ENCODE data around the gene CDCA7.

Gene CDCA7

GRCh38 chr2:173386738-173387065 is 32.0 kb downstream of the CDCA7 start:
- DNase-seq (ENCODE audit: low read depth, low spot score) = no peak
- Histone ChIP-seq H3K4me3 (ENCODE audit: insufficient read length, low read depth) (no peak overlapping the region), H3K27me3 (ENCODE audit: insufficient read depth, insufficient read length) (no peaks in the 10 kb centered on the region), H3K9ac (ENCODE audit: insufficient read length, low read depth) (no peak overlapping the region), H3K9me3 (ENCODE audit: insufficient read depth, low read length) (no peaks in the 10 kb centered on the region), H3K4me1 (ENCODE audit: insufficient read depth, insufficient read length) (no peaks in the 10 kb centered on the region), H3K36me3 (ENCODE audit: insufficient read depth, insufficient read length, low read length) (peaks cover 12% of the 10 kb centered on the region)
- TF ChIP-seq ZNF274 (IDR thresholded peaks at IDR 0.05; ENCODE audit: low read depth, low read length) (no peak), SUZ12 (IDR thresholded peaks at IDR 0.05; ENCODE audit: extremely low read depth, insufficient read depth, insufficient read length) (no peak), YY1 (IDR thresholded peaks at IDR 0.05; ENCODE audit: insufficient read depth, insufficient read length) (no peak)

GRCh38 chr2:173387079-173387478 is 32.4 kb downstream of the CDCA7 start:
- Histone ChIP-seq H3K27me3 (ENCODE audit: insufficient read depth, insufficient read length) (no peaks in the 10 kb centered on the region), H3K9me3 (ENCODE audit: insufficient read depth, low read length) (no peaks in the 10 kb centered on the region), H3K4me1 (ENCODE audit: insufficient read depth, insufficient read length) (no peaks in the 10 kb centered on the region), H3K9ac (ENCODE audit: insufficient read length, low read depth) (no peak overlapping the region), H3K4me3 (ENCODE audit: insufficient read length, low read depth) (no peak overlapping the region), H3K36me3 (ENCODE audit: insufficient read depth, insufficient read length, low read length) (peaks cover 12% of the 10 kb centered on the region)
- DNase-seq (ENCODE audit: low read depth, low spot score) = no peak
- TF ChIP-seq ZNF274 (IDR thresholded peaks at IDR 0.05; ENCODE audit: low read depth, low read length) (no peak), YY1 (IDR thresholded peaks at IDR 0.05; ENCODE audit: insufficient read depth, insufficient read length) (no peak), SUZ12 (IDR thresholded peaks at IDR 0.05; ENCODE audit: extremely low read depth, insufficient read depth, insufficient read length) (no peak)

- no peaks in the 10 kb centered on the region for H3K4me1 ChIP-seq (ENCODE audit: insufficient read depth, insufficient read length)
- H3K9ac ChIP-seq (ENCODE audit: insufficient read length, low read depth) = no peak overlapping the region
- H3K9me3 ChIP-seq (ENCODE audit: insufficient read depth, low read length) = no peaks in the 10 kb centered on the region
- no peak for DNase-seq (ENCODE audit: low read depth, low spot score)
- H3K4me3 ChIP-seq (ENCODE audit: insufficient read length, low read depth) = no peak overlapping the region
- peaks cover 12% of the 10 kb centered on the region for H3K36me3 ChIP-seq (ENCODE audit: insufficient read depth, insufficient read length, low read length)
- H3K27me3 ChIP-seq (ENCODE audit: insufficient read depth, insufficient read length) = no peaks in the 10 kb centered on the region
- no peak for TF ChIP-seq SUZ12 (IDR thresholded peaks at IDR 0.05; ENCODE audit: extremely low read depth, insufficient read depth, insufficient read length)
- TF ChIP-seq ZNF274 (IDR thresholded peaks at IDR 0.05; ENCODE audit: low read depth, low read length) = no peak
- no peak for TF ChIP-seq YY1 (IDR thresholded peaks at IDR 0.05; ENCODE audit: insufficient read depth, insufficient read length)
Measured at GRCh38 chr2:173387660-173388059, 33.0 kb downstream of the CDCA7 start.

GRCh38 chr2:173388795-173389194 is 34.1 kb downstream of the CDCA7 start:
- Histone ChIP-seq H3K4me1 (ENCODE audit: insufficient read depth, insufficient read length) (no peaks in the 10 kb centered on the region), H3K4me3 (ENCODE audit: insufficient read length, low read depth) (no peak overlapping the region), H3K27me3 (ENCODE audit: insufficient read depth, insufficient read length) (no peaks in the 10 kb centered on the region), H3K9ac (ENCODE audit: insufficient read length, low read depth) (no peak overlapping the region), H3K36me3 (ENCODE audit: insufficient read depth, insufficient read length, low read length) (peaks cover 6% of the 10 kb centered on the region), H3K9me3 (ENCODE audit: insufficient read depth, low read length) (no peaks in the 10 kb centered on the region)
- TF ChIP-seq YY1 (IDR thresholded peaks at IDR 0.05; ENCODE audit: insufficient read depth, insufficient read length) (no peak), SUZ12 (IDR thresholded peaks at IDR 0.05; ENCODE audit: extremely low read depth, insufficient read depth, insufficient read length) (no peak), ZNF274 (IDR thresholded peaks at IDR 0.05; ENCODE audit: low read depth, low read length) (no peak)
- no peak for DNase-seq (ENCODE audit: low read depth, low spot score)

- H3K9me3 ChIP-seq (ENCODE audit: insufficient read depth, low read length) = no peaks in the 10 kb centered on the region
- no peak overlapping the region for H3K9ac ChIP-seq (ENCODE audit: insufficient read length, low read depth)
- peaks cover 3% of the 10 kb centered on the region for H3K36me3 ChIP-seq (ENCODE audit: insufficient read depth, insufficient read length, low read length)
- DNase-seq (ENCODE audit: low read depth, low spot score) = no peak
- no peak overlapping the region for H3K4me3 ChIP-seq (ENCODE audit: insufficient read length, low read depth)
- H3K27me3 ChIP-seq (ENCODE audit: insufficient read depth, insufficient read length) = no peaks in the 10 kb centered on the region
- H3K4me1 ChIP-seq (ENCODE audit: insufficient read depth, insufficient read length) = no peaks in the 10 kb centered on the region
- no peak for TF ChIP-seq SUZ12 (IDR thresholded peaks at IDR 0.05; ENCODE audit: extremely low read depth, insufficient read depth, insufficient read length)
- no peak for TF ChIP-seq YY1 (IDR thresholded peaks at IDR 0.05; ENCODE audit: insufficient read depth, insufficient read length)
- TF ChIP-seq ZNF274 (IDR thresholded peaks at IDR 0.05; ENCODE audit: low read depth, low read length) = no peak
Measured at GRCh38 chr2:173390036-173390435, 35.4 kb downstream of the CDCA7 start.

- no peak for DNase-seq (ENCODE audit: low read depth, low spot score)
- no peak overlapping the region for H3K4me3 ChIP-seq (ENCODE audit: insufficient read length, low read depth)
- H3K4me1 ChIP-seq (ENCODE audit: insufficient read depth, insufficient read length) = no peaks in the 10 kb centered on the region
- H3K36me3 ChIP-seq (ENCODE audit: insufficient read depth, insufficient read length, low read length) = no peaks in the 10 kb centered on the region
- H3K9ac ChIP-seq (ENCODE audit: insufficient read length, low read depth) = no peak overlapping the region
- TF ChIP-seq SUZ12 (IDR thresholded peaks at IDR 0.05; ENCODE audit: extremely low read depth, insufficient read depth, insufficient read length) = no peak
- no peak for TF ChIP-seq ZNF274 (IDR thresholded peaks at IDR 0.05; ENCODE audit: low read depth, low read length)
- TF ChIP-seq YY1 (IDR thresholded peaks at IDR 0.05; ENCODE audit: insufficient read depth, insufficient read length) = no peak
- H3K27me3 ChIP-seq (ENCODE audit: insufficient read depth, insufficient read length) = no peaks in the 10 kb centered on the region
- no peaks in the 10 kb centered on the region for H3K9me3 ChIP-seq (ENCODE audit: insufficient read depth, low read length)
Measured at GRCh38 chr2:173392731-173393130, 38.1 kb downstream of the CDCA7 start.

DNA sequence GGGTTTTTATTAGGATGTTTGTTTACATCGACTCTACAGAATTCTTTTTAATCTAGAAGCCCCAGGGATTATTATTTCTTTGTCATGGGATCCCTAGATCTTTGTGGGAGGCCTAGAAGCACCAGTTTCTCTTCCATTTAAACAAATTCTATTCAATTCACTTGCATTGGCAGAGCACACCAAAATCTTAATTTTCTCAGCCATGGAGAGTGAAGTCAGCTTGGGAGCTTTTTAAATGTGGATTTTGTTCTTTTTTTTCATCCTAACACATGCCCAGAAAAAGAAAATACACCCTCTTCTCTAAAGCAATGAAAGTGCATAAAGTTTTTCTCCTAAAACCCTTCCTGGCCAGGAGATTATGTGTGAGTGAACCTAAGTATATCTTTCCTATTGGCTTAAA is 38.5 kb downstream of the CDCA7 start:
- no peaks in the 10 kb centered on the region for H3K27me3 ChIP-seq (ENCODE audit: insufficient read depth, insufficient read length)
- TF ChIP-seq YY1 (IDR thresholded peaks at IDR 0.05; ENCODE audit: insufficient read depth, insufficient read length) (no peak), ZNF274 (IDR thresholded peaks at IDR 0.05; ENCODE audit: low read depth, low read length) (no peak), SUZ12 (IDR thresholded peaks at IDR 0.05; ENCODE audit: extremely low read depth, insufficient read depth, insufficient read length) (no peak)
- no peaks in the 10 kb centered on the region for H3K9me3 ChIP-seq (ENCODE audit: insufficient read depth, low read length)
- H3K36me3 ChIP-seq (ENCODE audit: insufficient read depth, insufficient read length, low read length) = no peaks in the 10 kb centered on the region
- H3K9ac ChIP-seq (ENCODE audit: insufficient read length, low read depth) = no peak overlapping the region
- H3K4me3 ChIP-seq (ENCODE audit: insufficient read length, low read depth) = no peak overlapping the region
- DNase-seq (ENCODE audit: low read depth, low spot score) = no peak
- no peaks in the 10 kb centered on the region for H3K4me1 ChIP-seq (ENCODE audit: insufficient read depth, insufficient read length)

- no peaks in the 10 kb centered on the region for H3K27me3 ChIP-seq (ENCODE audit: insufficient read depth, insufficient read length)
- no peak overlapping the region for H3K4me3 ChIP-seq (ENCODE audit: insufficient read length, low read depth)
- H3K9ac ChIP-seq (ENCODE audit: insufficient read length, low read depth) = no peak overlapping the region
- TF ChIP-seq SUZ12 (IDR thresholded peaks at IDR 0.05; ENCODE audit: extremely low read depth, insufficient read depth, insufficient read length) (no peak), ZNF274 (IDR thresholded peaks at IDR 0.05; ENCODE audit: low read depth, low read length) (no peak), YY1 (IDR thresholded peaks at IDR 0.05; ENCODE audit: insufficient read depth, insufficient read length) (no peak)
- H3K9me3 ChIP-seq (ENCODE audit: insufficient read depth, low read length) = no peaks in the 10 kb centered on the region
- no peaks in the 10 kb centered on the region for H3K36me3 ChIP-seq (ENCODE audit: insufficient read depth, insufficient read length, low read length)
- no peak for DNase-seq (ENCODE audit: low read depth, low spot score)
- H3K4me1 ChIP-seq (ENCODE audit: insufficient read depth, insufficient read length) = no peaks in the 10 kb centered on the region
Measured at GRCh38 chr2:173393636-173394035, 39.0 kb downstream of the CDCA7 start.

Measured in NT2/D1 (cell line).